Skeletal muscle tissue (tissue), 4 donors: ENCODE data around the gene PTS. TPM values are rescaled to one million over a fixed set of nuclear protein-coding genes. Genes with fewer than 3 reads are reported as not detected.

Experiments used
- H3K27ac ChIP-seq: one replicate; pipeline ENCODE4 v1.7.0; 2013; ENCODE audit warnings: mild to moderate bottlenecking, low read depth, low read length, inconsistent platforms
- H3K27me3 ChIP-seq, 3 donors: one replicate each; pipeline ENCODE4 v1.7.0; 2013; ENCODE audit warnings: low read length in 3 of 3; ENCODE audit not compliant: control insufficient read depth in 3 of 3, insufficient read depth in 3 of 3
- H3K36me3 ChIP-seq, 3 donors: one replicate each; pipeline ENCODE4 v1.7.0; 2013; ENCODE audit warnings: low read length in 3 of 3; ENCODE audit not compliant: control insufficient read depth in 3 of 3, insufficient read depth in 3 of 3
- H3K4me1 ChIP-seq, 3 donors: one replicate each; pipeline ENCODE4 v1.7.0; 2013; ENCODE audit warnings: low read length in 3 of 3, mild to moderate bottlenecking in 3 of 3; ENCODE audit not compliant: control insufficient read depth in 3 of 3, insufficient read depth in 3 of 3
- H3K4me3 ChIP-seq, 3 donors: one replicate each; pipeline ENCODE4 v1.7.0; 2013; ENCODE audit warnings: low read length in 3 of 3
- H3K9ac ChIP-seq, 3 donors: one replicate each; pipeline ENCODE4 v1.7.0; 2013; ENCODE audit warnings: low read length in 3 of 3, mild to moderate bottlenecking in 3 of 3, moderate library complexity in 2 of 3, low read depth in 1 of 3
- H3K9me3 ChIP-seq, 3 donors: one replicate each; pipeline ENCODE4 v1.7.0; 2013; ENCODE audit warnings: low read length in 3 of 3; ENCODE audit not compliant: control insufficient read depth in 3 of 3
- total RNA-seq: library from RNA; depleted of rRNA; stranded (reverse); fragments of >200 nt; gene quantifications from one replicate; pipeline ENCODE4 v1.2.3, GENCODE V29; 2014
- donor health status: Osteomylitis.

Gene PTS
- total RNA-seq, 1 donor from 2014 or later, result 13.0 TPM

DNA sequence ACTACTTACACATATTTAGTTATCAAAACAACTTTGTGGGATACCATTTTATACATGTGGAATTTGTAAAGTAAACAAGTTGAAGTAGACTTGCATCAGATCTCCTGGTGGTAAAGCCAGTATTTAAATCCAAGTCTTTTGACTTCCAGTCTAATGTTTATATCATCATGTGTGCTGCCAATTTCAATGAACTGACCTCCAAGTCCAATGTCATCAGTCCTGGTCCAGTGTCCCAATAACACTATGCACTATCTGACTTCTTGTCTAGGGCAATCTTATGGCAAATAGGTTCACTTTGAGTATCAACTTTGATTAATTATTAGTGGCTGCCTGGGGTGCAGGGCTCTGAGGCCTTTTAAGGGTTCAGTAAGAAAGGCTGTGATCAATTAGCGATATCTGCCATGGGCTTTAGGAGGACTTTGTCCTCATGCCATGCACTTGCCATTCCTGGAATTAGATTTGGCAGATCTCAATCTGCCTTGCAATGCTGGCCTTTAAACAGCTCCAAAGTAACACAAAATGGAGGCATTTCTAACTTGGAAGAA lies 9.6 kb upstream of the PTS start:
- Histone ChIP-seq H3K36me3 (peaks cover 8 to 15% (median 10%) of the 10 kb centered on the region in 3 donors), H3K4me1 (peaks cover 0 to 2% (median 0%) of the 10 kb centered on the region in 3 donors), H3K27ac (no peak overlapping the region), H3K27me3 (no peaks in the 10 kb centered on the region), H3K4me3 (no peak overlapping the region), H3K9ac (no peak overlapping the region), H3K9me3 (no peaks in the 10 kb centered on the region)

DNA sequence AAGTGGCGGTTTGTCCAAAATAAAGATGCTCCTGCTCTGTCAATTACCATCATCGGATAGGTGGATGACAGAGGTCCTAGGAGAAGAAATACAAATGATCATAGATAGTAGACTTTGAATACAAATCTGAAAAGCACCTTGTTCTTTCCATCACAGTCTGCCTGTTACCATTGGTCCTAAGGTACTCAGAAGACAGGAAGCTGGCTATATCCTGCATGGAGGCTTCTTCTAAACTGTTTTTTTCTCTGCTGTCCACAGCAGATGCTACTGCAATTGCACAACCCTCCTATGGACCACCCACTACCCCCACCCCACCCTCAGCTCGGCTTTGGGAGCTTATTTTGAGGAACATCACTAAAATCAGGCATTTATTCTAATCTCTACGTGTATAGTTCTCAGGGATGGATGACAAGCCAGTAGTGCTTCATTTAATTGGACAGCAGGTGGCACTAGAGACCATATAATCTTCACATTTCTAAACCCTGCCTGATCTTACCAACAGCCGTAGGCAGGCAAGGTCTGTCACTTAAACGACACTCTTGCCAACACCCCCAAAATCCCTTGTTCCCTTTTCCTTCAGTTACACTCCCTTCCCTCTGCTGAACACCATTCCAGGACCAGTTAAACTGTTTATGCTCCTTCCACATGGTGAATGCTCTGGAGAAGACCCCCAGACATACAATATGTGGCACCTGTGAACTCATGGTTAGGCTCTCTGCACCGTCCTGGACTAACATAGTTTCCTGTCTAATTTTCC lies 6.6 kb upstream of the PTS start:
- H3K27me3 ChIP-seq, result no peaks in the 10 kb centered on the region
- H3K36me3 ChIP-seq, result peaks cover 8 to 15% (median 10%) of the 10 kb centered on the region in 3 donors

DNA sequence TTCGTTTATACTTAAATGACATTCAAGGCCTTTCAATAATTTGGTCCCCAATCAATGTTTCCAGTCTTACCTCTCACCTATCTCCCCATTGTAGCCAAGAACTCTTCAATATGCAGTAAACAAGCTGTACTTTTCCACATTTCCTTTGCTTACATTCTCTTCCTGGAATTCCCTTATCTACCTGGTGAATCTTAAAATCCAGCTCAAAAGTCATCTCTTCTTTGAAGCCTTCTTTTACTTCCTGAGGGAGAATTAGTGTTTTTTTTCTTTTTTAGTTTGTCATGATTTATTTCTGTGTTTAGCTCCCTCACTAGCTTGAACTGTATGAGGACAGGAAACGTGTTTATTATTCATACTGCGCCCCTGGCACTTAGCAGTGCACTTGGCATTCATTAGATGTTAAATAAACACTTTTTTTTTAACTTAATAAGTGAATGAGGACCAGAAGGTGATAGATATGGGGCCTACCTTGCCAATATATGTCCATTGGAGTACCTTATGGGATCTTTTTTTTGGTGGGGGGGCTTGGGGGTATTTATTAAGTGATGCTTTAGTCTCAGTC lies 4.9 kb upstream of the PTS start:
- Histone ChIP-seq H3K27me3 (no peaks in the 10 kb centered on the region), H3K4me3 (no peak overlapping the region), H3K4me1 (peaks cover 0 to 5% (median 2%) of the 10 kb centered on the region in 3 donors), H3K9ac (no peak overlapping the region), H3K9me3 (no peaks in the 10 kb centered on the region), H3K36me3 (peaks cover 8 to 10% (median 10%) of the 10 kb centered on the region in 3 donors), H3K27ac (no peak overlapping the region)

More for the DNA sequence above, 6.6 kb upstream of the PTS start:
- Histone ChIP-seq H3K4me3 (no peak overlapping the region), H3K9me3 (no peaks in the 10 kb centered on the region), H3K4me1 (peaks cover 0 to 2% (median 0%) of the 10 kb centered on the region in 3 donors), H3K27ac (no peak overlapping the region), H3K9ac (no peak overlapping the region)

DNA sequence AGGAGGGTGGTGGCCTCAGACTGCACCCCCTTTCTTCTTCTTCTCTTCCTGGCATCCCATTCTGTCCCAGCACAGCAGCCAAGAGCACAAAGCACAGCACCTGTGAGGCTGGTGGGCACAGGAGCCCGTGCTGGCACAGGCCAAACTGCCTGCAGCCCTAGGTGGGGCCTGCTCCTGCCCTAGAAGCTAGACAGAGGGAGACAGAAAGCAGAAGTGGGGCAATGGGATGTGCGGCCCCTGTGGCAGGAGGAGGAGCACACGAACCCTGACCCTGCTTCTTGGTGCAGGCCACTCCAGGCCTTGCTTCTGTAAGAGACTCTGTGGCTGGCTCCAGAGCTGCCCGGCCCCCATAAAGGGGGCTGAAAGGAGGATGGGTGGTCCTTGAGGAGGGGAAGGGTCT lies 3.9 kb upstream of the PTS start:
- H3K9me3 ChIP-seq, result no peaks in the 10 kb centered on the region
- no peaks in the 10 kb centered on the region for H3K27me3 ChIP-seq
- H3K36me3 ChIP-seq, result peaks cover 6 to 10% (median 10%) of the 10 kb centered on the region in 3 donors
- H3K27ac ChIP-seq, result no peak overlapping the region
- H3K9ac ChIP-seq, result no peak overlapping the region
- H3K4me1 ChIP-seq, result peaks cover 5 to 14% (median 6%) of the 10 kb centered on the region in 3 donors
- no peak overlapping the region for H3K4me3 ChIP-seq

DNA sequence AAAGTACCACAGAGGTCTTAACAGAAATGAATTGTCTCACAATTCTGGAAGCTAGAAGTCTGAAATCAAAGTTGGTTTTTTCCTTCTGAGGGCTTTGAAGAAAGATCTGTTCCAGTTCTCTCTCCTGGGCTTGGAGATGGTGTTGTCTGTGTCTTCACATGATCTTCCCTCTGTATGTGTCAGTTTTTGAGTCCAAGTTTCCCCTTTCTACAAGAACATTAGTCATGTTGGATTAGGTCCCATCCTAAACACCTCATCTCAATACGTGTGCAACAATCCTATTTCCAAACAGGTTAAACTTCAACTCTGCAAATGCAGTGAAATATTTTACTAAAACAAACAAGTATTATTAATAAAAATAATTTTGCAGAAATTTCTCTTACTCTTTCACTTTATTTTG lies 3.1 kb upstream of the PTS start:
- H3K27ac ChIP-seq, result no peak overlapping the region
- H3K4me1 ChIP-seq, result peaks cover 9 to 18% (median 10%) of the 10 kb centered on the region in 3 donors
- H3K4me3 ChIP-seq, result no peak overlapping the region
- H3K9me3 ChIP-seq, result no peaks in the 10 kb centered on the region
- H3K27me3 ChIP-seq, result no peaks in the 10 kb centered on the region
- H3K9ac ChIP-seq, result no peak overlapping the region
- H3K36me3 ChIP-seq, result peaks cover 4 to 5% (median 4%) of the 10 kb centered on the region in 3 donors

DNA sequence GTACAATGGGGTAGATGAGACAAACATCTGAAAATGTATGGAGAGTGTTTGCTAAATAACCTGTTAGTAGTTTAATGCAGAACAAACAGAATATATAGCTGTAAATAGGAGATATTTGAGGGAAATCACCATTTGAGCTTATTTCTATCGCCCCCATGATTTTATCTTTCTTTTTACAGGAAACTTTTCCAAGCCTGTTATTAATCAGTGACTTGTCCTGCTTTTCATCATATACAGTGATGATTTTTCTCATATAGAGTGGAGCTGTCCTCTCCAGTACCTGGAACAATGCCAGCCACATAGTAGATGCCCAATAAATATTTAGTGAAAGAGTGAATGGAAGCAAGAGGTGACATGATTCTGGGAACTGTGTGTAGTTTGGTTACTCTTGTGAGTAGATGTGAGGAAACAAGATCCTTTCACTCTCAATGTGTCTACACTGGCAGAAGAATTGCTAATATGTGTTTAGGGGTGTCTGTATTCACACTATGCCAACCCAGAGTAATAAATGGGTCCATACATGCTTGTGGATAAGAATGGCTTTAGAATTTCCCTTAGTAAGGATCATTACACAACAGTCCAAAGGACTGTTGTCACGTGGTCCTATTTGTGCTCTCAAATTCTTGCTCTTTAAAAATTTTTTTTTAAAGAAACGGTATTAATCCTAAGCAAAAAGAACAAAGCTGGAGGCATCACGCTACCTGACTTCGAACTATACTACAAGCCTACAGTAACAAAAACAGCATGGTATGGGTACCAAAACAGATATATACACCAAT lies 2.3 kb upstream of the PTS start:
- no peak overlapping the region for H3K9ac ChIP-seq

DNA sequence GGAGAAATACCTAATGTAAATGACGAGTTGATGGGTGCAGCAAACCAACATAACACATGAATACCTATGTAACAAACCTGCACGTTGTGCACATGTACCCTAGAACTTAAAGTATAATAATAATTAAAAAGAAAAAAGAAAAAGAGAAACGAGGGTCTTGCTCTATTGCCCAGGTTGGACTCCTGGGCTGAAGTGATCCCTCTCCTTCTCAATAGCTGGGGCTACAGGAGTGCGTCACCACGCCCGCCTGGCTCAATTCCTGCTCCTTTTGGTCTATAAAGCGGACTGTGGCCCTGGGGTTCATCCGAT lies 521 bp upstream of the PTS start:
- peaks cover 9 to 18% (median 10%) of the 10 kb centered on the region in 3 donors for H3K4me1 ChIP-seq
- H3K9me3 ChIP-seq, result no peaks in the 10 kb centered on the region
- H3K27ac ChIP-seq, result peak overlapping the region; percentile 98
- H3K9ac ChIP-seq, result peak overlapping the region; percentile 88 to 100 (median 99)
- H3K27me3 ChIP-seq, result no peaks in the 10 kb centered on the region
- H3K4me3 ChIP-seq, result peak overlapping the region; percentile 83 to 100 (median 99)
- H3K36me3 ChIP-seq, result peaks cover 9 to 16% (median 14%) of the 10 kb centered on the region in 3 donors

More for the DNA sequence above, 2.3 kb upstream of the PTS start:
- H3K36me3 ChIP-seq, result peaks cover 2 to 5% (median 3%) of the 10 kb centered on the region in 3 donors
- no peaks in the 10 kb centered on the region for H3K9me3 ChIP-seq
- no peak overlapping the region for H3K4me3 ChIP-seq
- H3K27ac ChIP-seq, result no peak overlapping the region
- no peaks in the 10 kb centered on the region for H3K27me3 ChIP-seq
- peaks cover 9 to 18% (median 10%) of the 10 kb centered on the region in 3 donors for H3K4me1 ChIP-seq

DNA sequence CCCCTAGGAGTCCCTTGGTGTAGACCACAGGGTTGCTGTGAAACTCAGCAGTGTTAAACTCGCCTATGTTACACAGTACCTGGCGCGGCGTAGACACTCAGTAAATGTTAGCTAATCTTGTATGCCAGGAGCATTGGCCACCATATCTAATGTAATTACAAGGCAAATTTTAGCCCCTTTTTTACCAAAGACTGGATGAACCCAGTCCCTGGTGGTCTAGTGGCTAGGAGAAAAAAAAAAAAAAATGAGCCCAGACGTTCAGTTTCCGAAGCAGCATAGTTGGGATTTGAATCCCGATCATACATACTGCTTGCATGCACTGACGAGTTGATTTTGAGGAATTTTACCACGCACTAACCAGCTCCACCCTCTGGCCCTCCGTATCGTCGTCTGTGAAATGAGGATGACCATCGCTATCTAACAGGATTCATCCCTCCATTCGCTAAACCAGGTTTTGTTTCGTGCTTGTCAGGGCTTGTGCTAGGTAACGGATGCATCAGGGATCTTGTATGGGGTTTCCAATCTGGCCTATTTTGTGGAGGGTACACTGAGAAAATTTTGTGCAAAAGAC lies 688 bp downstream of the PTS start:
- Histone ChIP-seq H3K4me1 (peaks cover 9 to 18% (median 10%) of the 10 kb centered on the region in 3 donors), H3K4me3 (peak overlapping the region; percentile 83 to 100 (median 99)), H3K36me3 (peaks cover 9 to 20% (median 19%) of the 10 kb centered on the region in 3 donors), H3K27ac (peak overlapping the region; percentile 98), H3K9ac (peak overlapping the region; percentile 88 to 100 (median 99)), H3K9me3 (no peaks in the 10 kb centered on the region), H3K27me3 (no peaks in the 10 kb centered on the region)

DNA sequence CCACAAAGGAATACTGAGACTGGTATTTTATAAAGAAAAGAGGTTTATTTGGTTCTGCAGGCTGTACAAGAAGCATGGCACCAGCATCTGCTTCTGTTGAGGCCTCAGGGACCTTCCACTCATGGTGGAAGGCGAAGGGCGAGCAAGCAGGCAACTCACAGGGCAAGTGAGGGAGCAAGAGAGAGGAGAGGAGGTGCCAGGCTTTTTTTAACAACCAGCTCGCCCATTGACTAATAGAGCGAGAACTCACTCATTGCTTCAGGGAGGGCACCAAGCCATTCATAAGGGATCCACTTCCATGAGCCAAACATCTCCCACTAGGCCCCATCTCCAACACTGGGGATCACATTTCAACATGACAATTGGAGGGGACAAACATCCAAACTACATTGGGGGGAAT lies 1.2 kb downstream of the PTS start:
- Histone ChIP-seq H3K36me3 (peaks cover 9 to 23% (median 19%) of the 10 kb centered on the region in 3 donors), H3K9me3 (no peaks in the 10 kb centered on the region), H3K27ac (peak overlapping the region; percentile 98), H3K27me3 (no peaks in the 10 kb centered on the region), H3K4me3 (peak overlapping the region; percentile 83 to 100 (median 99)), H3K9ac (peak overlapping the region in 2 of 3 donors; percentile 88 to 100), H3K4me1 (peaks cover 9 to 18% (median 10%) of the 10 kb centered on the region in 3 donors)
